ENCODE measurements around the gene FCAMR.

The FCAMR gene

GRCh38 chr1:206992790-206993189 is 22.5 kb upstream of the FCAMR start:
- DNase-seq (ENCODE audit: low read depth): no peak

DNA sequence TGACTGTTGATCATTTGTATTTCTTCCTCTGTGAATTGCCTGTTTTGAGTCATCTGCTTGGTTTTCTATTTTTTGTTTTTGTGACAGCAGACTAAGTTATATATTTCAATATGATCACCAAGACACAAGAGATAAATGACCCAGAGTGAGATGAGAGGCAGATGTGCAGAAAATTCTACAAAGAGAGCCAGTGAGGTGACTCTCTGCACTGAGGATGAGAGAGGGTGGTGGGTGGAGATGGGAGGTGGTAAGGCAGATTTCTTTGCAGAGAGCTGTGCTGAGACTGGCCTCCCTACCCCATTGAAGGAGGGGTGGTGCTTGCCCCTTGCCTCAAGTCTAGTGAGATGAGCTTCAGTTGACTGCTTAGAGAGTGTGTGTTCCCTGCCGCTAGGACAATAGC is 17.6 kb upstream of the FCAMR start:
- no peak for DNase-seq (ENCODE audit: low read depth)

DNA sequence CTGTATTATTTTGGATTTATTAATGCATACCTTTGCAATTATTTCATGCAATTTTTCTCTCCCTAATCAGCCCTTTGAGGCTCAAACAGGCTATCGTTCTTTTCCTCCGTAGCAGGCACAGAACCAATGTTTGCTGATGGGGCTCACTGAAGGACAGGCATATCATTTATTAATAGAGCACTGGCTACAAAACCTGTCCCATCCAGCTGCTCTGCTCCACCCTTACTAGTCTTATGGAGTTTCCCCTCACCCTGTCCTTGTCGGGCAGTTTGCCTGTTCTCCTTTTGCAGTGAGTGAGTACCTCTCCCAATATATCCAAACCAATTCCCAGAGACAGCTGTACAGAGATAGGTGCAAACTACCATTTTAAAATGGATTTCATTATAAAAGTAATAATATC is 16.6 kb upstream of the FCAMR start:
- DNase-seq (ENCODE audit: low read depth): no peak

DNA sequence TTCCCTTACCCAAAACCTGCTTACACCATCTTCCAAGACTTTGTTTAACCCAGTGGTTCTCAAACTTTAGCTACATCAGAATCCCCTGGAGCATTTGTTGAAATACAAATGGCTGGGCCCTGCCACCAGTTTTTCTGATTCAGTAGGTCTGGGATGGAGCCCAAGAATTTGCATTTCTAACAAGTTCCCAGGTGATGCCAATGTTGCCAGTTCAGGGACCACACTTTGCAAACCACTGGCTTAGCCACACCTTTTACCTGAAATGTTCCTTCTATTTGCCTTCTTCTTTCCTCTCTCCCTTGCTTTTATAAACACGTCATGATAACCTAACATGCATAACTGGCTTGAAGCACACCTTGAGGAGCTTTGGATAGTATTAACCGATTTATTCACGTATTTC is 16.1 kb upstream of the FCAMR start:
- DNase-seq (ENCODE audit: low read depth): no peak

- no peak for DNase-seq (ENCODE audit: low read depth)
These were observed 15.0 kb upstream of the FCAMR start for GRCh38 chr1:206985162-206985749.

DNA sequence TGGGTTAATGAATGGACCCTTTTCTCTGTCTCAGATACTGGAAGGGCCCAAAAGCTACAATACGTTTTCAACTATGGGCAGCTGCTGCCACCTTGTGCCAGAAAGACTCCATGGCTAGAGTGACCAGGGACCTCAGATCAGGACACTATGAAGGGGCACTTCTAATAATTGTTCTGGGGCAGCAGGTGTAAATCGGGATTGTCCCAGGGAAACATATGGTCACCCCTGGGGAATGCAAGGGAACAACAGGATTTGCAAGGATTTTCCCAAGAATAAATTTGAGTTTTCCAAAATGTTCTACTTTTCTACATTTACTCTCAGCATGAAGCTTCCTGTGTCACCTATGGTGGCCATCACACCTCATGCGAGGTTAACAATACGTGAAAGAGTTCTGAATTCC is 12.0 kb upstream of the FCAMR start:
- DNase-seq (ENCODE audit: low read depth): no peak

- no peak for DNase-seq (ENCODE audit: low read depth)
These were observed 9.3 kb upstream of the FCAMR start for GRCh38 chr1:206979379-206980043.

DNA sequence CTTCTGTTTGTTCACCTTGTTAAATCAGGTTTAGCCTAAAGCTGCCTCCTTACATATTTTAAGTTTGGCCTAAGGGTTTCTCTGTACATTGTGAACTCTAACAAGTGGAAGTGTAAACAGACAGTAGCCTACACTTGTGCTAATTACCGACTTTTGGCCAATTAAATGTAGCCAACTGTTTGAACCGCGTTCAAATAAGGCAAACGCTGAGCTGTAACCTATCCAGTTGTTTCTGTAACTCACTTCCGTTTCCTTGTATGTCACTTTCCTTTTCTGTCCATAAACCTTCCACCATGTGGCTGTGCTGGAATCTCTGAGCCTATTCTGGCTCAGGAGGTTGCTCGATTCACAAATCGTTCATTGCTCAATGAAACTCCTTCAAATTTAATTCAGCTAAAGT is 8.0 kb upstream of the FCAMR start:
- DNase-seq (ENCODE audit: low read depth): no peak

- no peak for DNase-seq (ENCODE audit: low read depth)
These were observed 5.0 kb upstream of the FCAMR start for GRCh38 chr1:206975306-206975705.

- no peak for DNase-seq (ENCODE audit: low read depth)
These were observed 3.9 kb upstream of the FCAMR start for GRCh38 chr1:206974140-206974539.

- no peak for DNase-seq (ENCODE audit: low read depth)
These were observed 2.5 kb upstream of the FCAMR start for GRCh38 chr1:206972728-206973127.

DNA sequence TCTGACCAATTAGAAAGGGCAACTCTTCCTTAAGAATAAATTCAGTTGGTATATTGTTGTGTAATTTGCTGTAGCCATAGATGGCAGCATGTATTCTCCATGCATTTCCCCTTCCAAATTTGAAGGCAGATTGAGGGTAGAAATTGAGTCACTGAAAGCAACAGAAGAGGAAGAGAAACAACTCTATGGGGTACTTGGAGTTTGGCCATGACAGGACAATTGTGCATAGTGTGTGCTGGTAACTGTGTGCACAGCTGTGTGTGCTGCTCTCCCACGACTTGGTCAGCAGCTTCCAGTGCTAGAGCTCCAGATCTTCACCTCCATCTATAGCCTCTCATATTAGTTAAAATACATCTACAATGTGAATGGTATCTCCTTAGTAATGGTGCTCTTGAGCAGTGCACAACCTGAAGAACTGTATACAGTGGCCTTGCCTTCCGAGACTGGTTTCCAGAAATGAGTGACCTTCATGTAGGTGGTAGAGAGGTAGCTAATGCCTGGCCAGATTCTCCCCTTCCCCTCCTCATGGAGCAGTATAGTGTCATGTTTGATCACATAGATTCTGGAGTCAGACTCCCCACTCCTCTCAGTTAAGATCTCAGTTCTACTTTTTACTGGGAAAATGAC is 882 bp upstream of the FCAMR start:
- no peak for DNase-seq (ENCODE audit: low read depth)

DNA sequence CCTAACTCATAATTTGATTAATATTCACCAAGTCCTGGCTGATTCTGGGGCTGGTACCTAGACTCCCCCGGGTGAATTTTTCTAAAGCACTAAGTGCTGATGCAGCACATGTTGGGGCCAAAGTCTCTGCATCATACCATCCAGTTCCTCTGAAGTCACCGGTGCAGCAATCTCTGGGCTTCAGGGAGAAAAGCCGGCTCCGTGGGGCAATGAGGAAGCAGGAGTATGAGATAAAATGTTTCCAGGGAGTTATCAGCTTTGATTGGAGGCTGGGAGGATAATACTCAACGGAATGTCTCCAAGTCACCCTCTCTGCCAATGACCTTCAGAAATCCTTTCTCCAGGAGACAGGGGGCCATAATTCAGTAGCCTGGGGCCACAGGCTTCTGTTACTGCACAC is 1.2 kb downstream of the FCAMR start:
- DNase-seq (ENCODE audit: low read depth): no peak

DNA sequence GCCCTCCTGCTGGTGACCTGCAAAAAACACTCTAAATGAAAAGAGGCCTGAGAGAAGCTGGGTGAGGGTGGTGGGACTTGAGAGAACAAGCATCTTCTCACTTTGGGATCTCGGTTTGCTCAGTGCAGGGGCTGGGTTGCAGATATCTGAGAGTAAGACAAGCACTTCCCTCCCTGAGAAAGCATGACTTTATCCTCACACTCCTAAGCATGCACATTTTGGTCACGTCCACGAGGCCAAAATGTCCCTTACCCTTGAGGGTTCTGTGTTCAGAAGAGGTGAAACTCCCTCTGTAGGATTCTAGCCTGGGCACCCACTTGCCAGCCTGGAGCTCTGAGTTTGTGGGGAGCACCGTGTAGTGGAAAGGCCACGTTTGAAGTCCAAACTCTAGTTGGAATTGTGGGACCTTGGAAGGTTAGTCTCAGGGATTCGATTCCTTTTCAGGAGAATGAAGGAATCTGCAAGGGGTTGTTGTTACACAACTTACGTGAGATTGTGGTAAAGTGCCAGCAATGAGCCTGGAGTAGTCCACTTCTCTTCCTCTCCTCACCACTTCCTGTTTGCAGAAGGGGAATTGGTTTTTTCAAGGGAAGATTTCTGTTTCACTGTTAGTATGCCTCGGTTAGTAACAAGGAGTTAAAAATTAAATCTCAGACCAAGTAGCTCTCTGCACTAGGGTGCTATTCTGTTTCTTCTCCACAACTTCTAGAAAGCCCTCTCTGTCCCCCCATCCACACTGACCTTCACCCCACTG is 3.0 kb downstream of the FCAMR start:
- DNase-seq (ENCODE audit: low read depth): no peak

- no peak for DNase-seq (ENCODE audit: low read depth)
These were observed 4.5 kb downstream of the FCAMR start for GRCh38 chr1:206965781-206966180.

DNA sequence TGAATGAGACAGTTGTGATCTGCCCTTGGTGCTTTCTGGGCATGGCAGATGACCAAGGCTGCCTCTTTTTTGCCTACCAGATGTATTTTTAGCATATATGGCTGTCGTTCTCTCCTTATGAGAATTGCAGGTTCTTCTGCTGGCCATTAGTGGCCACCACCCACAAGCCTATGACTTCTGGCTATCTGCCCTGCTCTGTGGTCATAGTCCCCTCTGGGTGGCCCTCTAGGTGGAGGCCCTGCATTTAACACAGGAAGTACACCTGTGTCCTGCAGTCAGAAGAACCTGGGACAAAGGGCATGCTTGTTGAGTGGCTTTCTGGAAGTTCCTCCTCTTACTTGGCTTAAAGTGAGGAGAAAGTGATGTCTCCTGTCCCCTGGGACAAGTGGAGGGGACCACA is 6.5 kb downstream of the FCAMR start:
- no peak for DNase-seq (ENCODE audit: low read depth)

DNA sequence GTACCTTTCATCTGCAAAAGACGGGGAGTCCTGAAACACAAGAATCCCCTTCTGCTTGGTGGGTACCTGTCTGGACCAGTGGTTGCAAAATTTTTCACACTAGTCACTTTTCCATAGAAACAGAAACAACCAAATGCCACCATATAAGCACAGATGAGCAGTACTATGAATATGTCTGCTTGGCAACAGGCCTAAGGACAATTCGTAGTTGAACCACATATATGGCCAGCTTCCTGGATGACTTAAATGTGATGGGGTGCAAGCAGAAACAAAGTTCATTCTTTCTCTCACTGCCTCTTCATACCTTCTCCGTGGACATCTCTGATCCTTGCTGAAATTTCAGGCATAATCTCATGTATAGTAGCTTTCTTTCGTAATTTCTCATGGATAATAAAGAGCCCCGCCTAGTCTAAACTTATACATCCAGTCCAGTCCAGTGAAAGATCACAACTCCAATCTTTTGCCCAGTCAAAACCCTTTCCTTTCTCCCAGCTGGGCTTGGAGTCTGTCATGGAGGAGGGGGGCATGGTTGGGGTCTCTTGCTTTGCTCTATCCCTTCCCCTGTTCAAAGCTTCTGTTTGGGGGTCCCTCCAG is 7.0 kb downstream of the FCAMR start:
- no peak for DNase-seq (ENCODE audit: low read depth)

DNA sequence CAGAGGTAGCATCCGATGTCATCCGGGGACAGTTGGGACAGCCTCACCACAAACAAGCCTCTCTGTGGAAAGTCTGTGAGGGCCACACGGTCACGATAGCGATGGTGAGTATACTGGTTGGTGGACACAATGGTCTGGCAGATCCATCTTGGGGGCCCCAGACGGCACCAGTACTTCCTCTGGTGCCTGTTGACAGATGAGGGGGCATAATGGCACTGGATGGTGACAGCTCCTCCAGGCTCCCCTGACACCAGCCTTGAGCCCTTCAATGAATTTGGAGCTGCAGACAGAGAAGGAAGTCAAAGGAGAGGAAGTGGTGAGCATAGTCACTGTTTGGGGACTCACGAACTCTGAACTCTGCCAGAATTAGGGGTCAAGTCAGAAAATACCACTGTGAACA is 8.0 kb downstream of the FCAMR start:
- no peak for DNase-seq (ENCODE audit: low read depth)

- no peak for DNase-seq (ENCODE audit: low read depth)
These were observed 8.6 kb downstream of the FCAMR start for GRCh38 chr1:206961668-206962067.

DNA sequence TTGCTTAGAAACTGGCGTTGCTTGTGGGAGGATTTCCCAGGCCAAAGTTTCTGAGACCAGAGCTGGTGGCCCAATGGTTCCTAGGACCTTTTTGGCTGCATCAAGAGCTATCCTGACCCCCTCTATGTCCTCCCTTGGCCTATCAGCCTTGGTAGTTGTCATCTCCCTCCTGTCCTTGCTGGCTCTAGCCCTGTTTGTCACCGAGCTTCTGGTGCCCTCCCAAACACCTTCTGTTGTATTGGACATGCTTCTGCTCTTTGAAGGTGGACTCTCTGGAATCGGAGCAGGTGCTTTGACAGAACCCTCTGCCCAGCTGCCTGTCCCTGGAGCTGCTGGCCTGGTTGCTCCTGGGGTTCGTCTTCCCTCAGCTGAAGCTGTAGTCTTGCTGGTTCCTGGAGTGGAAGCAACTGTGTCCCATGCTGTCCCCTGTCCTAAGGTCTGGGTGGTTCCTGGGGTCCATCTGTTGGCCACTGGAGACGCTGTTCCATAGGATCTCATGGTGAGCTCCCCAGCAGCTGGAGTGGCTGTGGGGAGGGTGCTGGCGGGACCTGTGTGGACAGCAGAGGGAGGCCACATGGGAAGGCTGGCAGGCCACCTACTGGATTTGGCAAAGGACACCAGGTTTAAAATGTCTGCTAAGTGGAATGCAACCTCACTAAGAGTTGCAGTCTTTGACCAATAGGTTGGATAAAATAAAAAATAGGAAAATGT is 9.4 kb downstream of the FCAMR start:
- DNase-seq (ENCODE audit: low read depth): no peak

DNA sequence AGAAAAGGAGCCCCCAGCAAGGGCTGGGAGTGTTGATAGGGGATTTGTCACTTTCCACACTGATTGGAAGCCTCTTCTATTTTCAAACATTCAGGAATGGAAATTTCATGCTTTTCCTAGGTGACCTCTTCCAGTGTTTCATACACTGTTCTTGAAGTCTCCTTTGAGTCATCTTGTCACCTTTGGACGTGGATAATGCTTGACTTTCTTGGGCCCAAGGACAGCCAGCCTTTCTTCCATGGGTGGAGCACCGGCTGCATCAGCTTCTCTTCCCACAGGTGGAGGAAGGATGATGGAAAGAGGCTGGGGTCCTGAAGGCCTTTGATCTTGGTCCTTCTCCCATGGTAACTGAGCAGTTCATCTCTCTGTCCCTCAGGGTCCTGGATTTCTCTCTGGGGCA is 12.1 kb downstream of the FCAMR start:
- no peak for DNase-seq (ENCODE audit: low read depth)

DNA sequence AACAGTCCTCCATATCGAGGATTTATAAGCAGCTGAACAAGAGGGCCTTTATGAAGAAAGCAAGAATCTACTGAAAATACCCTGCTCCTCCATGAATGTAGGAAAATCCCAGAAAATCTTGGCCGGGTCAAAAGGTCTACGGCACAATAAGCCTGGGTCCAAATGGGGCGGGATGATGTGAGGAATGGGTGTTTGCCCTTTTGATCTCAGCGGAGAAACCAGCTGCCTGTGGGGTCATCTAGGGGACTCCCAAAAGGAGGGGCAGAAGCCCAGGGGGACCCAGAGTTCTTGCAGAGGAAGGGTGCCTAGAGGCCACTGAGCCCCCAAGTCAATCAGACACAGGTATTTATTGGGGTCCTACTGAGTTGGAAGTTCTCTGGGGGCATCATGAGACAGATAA is 12.6 kb downstream of the FCAMR start:
- no peak for DNase-seq (ENCODE audit: low read depth)

Data from stimulated activated CD8-positive, alpha-beta memory T cell treated with anti-CD3 and anti-CD28 coated beads, Interleukin-15, amount 100 ng/mL, for 24 hours (primary cell).